Muscle layer of colon (tissue), 2 donors: Measurements from ENCODE around the gene PLXNA1.

ENCODE experiments used
- H3K27ac ChIP-seq: one replicate; pipeline ENCODE4 v1.7.0; 2013; ENCODE audit warnings: low read depth, mild to moderate bottlenecking, low read length, moderate library complexity
- H3K27me3 ChIP-seq, 2 donors: one replicate each; pipeline ENCODE4 v1.7.0; 2013; ENCODE audit warnings: low read length in 2 of 2, mild to moderate bottlenecking in 2 of 2; ENCODE audit not compliant: insufficient read depth in 2 of 2, control insufficient read depth in 1 of 2
- H3K36me3 ChIP-seq: one replicate; pipeline ENCODE4 v1.7.0; 2013; ENCODE audit warnings: mild to moderate bottlenecking, low read length; ENCODE audit not compliant: insufficient read depth
- H3K4me1 ChIP-seq: one replicate; pipeline ENCODE4 v1.7.0; 2013; ENCODE audit warnings: mild to moderate bottlenecking, low read length; ENCODE audit not compliant: insufficient read depth
- H3K4me3 ChIP-seq, 2 donors: one replicate each; pipeline ENCODE4 v1.7.0; 2013; ENCODE audit warnings: low read length in 2 of 2, low read depth in 1 of 2, mild to moderate bottlenecking in 1 of 2, moderate library complexity in 1 of 2
- H3K9ac ChIP-seq: one replicate; pipeline ENCODE4 v1.7.0; 2013; ENCODE audit warnings: low read length
- H3K9me3 ChIP-seq: one replicate; pipeline ENCODE4 v1.7.0; 2013; ENCODE audit warnings: mild to moderate bottlenecking, low read length
- donor health status: abdominal sarcoma.
- donor health status: Adenocarcinoma of cecum.

Gene PLXNA1

DNA sequence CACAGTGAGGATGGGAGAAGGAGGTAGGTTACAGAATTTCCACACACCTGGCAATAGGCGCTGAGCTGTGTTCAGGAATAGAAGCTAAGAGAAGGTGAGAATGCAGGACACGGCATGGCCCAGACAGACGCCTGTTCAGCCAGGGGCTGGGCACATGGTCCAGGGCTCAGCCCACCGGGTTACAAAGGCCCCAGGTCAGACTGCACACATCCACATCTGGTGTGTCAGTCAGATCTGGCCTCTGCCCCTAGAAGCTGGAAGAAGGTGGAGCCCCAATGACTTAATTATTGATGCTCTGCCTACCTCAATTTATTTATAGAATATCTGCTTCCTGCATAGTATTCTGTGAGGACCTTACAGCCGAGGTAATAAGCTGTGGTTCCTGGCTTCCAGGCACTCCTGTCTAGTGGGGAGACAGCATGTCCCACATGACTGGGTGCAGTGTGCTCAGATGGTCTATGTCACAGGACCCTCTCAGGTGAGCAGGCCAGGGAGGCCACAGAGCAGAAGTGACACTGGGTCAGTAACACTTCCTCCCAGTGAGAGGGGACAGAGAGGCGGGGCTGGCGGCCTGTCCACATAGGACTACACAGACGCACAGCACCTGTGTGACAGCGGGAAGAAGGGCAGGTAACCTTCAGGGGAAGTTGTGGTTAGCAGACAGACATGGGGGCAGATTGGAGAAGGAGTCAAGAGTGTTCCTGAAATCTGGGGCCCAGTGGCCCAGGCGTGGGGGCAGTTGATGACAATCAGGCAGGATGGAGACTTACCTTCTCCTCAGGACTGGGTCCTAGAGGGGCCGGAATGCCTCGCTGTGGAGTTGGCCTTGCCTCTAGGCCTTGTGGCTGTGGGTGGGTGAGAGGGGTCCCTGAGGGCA is 38.6 kb upstream of the PLXNA1 start:
- Histone ChIP-seq H3K4me3 (no peak overlapping the region), H3K4me1 (no peaks in the 10 kb centered on the region), H3K9me3 (no peaks in the 10 kb centered on the region), H3K9ac (no peak overlapping the region), H3K36me3 (no peaks in the 10 kb centered on the region), H3K27ac (no peak overlapping the region), H3K27me3 (no peaks in the 10 kb centered on the region)

DNA sequence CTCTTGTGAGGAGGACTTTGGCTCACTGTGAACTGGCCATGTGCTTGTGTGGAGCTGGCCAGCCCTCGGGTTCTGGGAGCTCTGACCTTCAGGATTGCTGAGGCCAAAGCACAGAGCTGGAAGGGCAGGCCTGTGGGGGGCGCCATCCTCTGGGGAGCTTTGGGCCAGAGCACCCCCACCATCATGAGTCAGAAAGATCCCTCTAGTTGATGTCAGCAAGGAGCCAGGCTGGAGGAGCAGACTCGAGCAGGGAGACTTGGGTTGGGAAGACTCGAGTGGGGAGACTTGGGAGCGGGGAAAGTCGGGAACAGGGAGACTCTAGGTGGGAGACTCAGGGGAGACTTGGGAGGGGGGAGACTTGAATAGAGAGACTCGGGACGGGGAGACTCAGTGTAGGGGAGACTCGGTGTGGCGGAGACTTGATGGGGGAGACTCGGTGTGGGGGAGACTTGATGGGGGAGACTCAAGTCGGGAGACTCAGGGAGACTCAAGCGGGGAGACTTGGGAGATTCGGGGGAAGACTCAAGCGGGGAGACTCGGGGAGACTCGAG is 37.7 kb upstream of the PLXNA1 start:
- Histone ChIP-seq H3K27ac (no peak overlapping the region), H3K4me1 (no peaks in the 10 kb centered on the region), H3K36me3 (no peaks in the 10 kb centered on the region), H3K9ac (no peak overlapping the region), H3K4me3 (no peak overlapping the region), H3K9me3 (no peaks in the 10 kb centered on the region), H3K27me3 (no peaks in the 10 kb centered on the region)

DNA sequence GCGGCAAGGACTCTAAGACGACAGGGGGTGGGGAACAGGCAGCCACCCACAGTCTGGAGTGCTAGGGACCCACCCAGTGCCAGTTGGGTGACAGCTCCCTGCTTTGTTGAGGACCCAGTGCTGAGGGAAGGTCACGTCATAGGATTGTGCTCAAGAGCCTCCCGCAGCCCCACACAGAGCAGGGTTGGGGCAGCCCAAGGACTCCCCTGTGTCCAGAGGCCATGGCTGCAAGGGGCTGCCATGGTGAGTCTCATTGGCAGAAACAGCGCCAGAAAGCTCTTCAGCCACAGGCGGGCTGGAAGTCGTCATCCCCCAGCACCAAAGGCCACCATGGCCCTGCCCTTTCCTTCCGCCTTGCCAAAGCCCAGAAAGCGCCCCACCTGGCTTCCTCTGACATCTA is 37.0 kb upstream of the PLXNA1 start:
- Histone ChIP-seq H3K4me1 (no peaks in the 10 kb centered on the region), H3K4me3 (no peak overlapping the region), H3K36me3 (no peaks in the 10 kb centered on the region), H3K9me3 (no peaks in the 10 kb centered on the region), H3K9ac (no peak overlapping the region), H3K27me3 (no peaks in the 10 kb centered on the region), H3K27ac (no peak overlapping the region)

DNA sequence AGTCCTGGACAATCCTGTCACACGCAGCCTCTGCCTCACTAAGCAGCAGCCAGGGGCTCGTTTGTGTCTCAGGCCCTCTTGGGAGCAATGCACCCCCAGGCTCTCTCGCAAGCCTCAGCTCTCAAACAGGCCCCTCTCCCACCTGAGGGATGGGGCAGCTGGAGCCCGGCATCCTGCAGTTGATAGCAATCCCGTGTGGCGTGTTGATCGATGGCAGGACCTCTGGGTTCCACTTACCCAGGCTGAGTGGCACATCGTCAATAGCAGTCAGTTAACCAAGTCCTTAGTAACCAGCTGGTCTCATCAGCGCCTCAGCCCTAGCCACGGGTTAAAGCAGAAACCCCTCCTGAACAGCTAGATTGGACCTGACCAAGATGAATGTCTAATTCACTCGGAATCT is 36.5 kb upstream of the PLXNA1 start:
- H3K27me3 ChIP-seq: no peaks in the 10 kb centered on the region
- no peaks in the 10 kb centered on the region for H3K36me3 ChIP-seq
- H3K4me1 ChIP-seq: no peaks in the 10 kb centered on the region
- H3K4me3 ChIP-seq: no peak overlapping the region
- no peaks in the 10 kb centered on the region for H3K9me3 ChIP-seq
- H3K27ac ChIP-seq: no peak overlapping the region
- no peak overlapping the region for H3K9ac ChIP-seq

DNA sequence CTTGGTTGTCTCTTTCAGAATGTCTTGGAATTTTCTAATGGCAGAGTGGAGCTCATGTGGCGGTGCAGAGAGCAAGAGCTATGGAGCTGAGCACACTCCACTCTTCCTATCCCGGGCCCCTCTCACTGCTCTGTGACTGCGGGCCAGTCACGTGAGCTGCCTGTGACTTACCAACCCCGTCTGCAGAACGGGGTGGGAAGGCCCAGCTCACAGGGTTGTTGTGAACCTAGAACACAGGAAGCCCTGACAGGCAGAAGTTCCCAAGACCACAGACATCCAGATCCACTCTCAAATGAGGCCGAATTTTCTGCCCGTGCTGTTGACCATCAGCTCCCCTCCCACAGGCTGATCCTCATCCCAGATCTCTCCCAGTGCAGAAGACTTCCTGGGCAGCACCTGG is 35.5 kb upstream of the PLXNA1 start:
- H3K4me1 ChIP-seq: no peaks in the 10 kb centered on the region
- no peak overlapping the region for H3K4me3 ChIP-seq
- no peaks in the 10 kb centered on the region for H3K36me3 ChIP-seq
- H3K9ac ChIP-seq: no peak overlapping the region
- H3K9me3 ChIP-seq: no peaks in the 10 kb centered on the region
- H3K27me3 ChIP-seq: no peaks in the 10 kb centered on the region
- H3K27ac ChIP-seq: no peak overlapping the region

DNA sequence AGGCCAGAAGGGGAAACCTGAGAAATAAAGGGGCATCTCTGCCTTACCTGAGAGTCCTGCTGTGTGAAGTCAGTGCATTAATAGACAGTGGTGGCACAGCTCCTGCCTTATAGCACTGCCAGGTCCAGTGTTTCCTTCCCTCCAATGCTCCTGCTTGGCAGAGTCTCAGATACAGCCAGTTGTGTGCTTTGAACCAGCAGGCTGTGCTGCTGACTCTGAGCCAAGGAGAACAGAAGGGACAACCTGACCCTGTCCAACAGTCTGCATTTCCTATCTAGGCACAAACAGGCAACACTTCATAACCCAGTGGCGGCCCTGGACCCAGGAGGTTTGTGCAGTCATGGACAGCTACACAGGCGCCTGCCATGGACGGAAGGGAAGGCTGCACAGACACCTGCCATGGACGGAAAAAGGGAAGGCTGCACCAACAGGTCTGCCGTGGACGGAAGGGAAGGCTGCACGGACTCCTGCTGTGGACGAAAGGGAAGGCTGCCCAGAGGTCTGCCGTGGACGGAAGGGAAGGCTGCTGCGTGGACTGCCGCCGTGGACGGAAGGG is 33.9 kb upstream of the PLXNA1 start:
- Histone ChIP-seq H3K4me3 (no peak overlapping the region), H3K27me3 (no peaks in the 10 kb centered on the region), H3K9ac (no peak overlapping the region), H3K9me3 (no peaks in the 10 kb centered on the region), H3K27ac (no peak overlapping the region), H3K4me1 (no peaks in the 10 kb centered on the region), H3K36me3 (no peaks in the 10 kb centered on the region)

DNA sequence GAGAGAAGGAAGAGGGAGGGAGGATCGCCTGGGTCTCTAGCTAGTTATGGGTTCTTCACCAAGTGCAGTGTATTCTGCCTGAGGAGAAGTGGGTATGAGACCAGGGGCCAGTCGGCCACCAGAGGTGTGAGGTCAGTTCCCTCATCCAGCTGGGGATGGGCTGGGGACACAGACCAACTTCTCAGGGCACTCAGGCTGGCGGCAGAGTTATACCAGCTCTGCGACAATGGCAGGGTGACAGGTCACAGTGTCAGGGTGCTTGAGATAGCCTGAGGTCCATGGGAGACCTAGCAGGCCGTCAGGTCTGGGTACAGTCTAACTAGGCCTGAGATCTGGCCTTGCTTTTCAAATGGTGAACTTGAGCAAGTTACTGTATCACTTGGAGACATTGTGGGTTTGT is 31.4 kb upstream of the PLXNA1 start:
- H3K27me3 ChIP-seq: no peaks in the 10 kb centered on the region

DNA sequence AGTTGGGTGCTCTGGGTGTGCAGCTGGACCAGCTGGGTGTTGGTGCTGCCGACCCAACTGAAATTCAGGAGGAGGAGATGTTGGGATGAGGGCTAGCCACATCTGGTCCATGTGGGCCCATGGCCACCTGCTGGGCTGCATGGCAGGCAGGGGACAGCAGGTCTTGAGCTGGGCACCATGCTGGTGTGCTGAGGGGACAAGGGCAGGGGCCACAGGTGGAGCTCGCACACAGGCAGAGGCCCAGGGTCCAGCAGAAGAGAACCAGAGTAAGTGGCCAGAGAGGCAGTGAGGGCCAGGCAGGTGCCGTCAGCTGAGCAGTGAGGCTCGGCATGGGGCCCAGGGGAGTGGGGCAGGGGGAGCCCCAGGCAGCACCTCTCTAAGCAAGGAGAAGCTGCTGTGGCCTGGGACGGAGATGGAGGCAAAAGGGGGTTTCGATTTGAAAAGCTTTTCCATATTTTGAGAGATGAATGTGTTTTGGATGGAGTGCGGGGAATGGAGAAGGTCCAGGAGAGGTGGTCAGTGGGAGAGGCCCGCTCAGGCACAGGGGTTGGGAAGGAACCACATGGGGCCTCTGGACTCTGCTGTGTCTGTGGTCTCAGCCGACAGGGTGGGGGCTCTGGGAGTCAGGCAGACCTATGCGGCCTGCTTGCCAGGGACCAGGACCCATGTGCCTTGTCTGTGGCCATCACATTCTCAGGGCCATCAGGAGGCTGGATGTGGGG is 30.5 kb upstream of the PLXNA1 start:
- Histone ChIP-seq H3K36me3 (no peaks in the 10 kb centered on the region), H3K4me3 (no peak overlapping the region), H3K4me1 (no peaks in the 10 kb centered on the region), H3K27me3 (no peaks in the 10 kb centered on the region), H3K9me3 (no peaks in the 10 kb centered on the region), H3K27ac (no peak overlapping the region), H3K9ac (no peak overlapping the region)

More for the DNA sequence above, 31.4 kb upstream of the PLXNA1 start:
- Histone ChIP-seq H3K4me1 (no peaks in the 10 kb centered on the region), H3K4me3 (no peak overlapping the region), H3K9me3 (no peaks in the 10 kb centered on the region), H3K36me3 (no peaks in the 10 kb centered on the region), H3K9ac (no peak overlapping the region), H3K27ac (no peak overlapping the region)

DNA sequence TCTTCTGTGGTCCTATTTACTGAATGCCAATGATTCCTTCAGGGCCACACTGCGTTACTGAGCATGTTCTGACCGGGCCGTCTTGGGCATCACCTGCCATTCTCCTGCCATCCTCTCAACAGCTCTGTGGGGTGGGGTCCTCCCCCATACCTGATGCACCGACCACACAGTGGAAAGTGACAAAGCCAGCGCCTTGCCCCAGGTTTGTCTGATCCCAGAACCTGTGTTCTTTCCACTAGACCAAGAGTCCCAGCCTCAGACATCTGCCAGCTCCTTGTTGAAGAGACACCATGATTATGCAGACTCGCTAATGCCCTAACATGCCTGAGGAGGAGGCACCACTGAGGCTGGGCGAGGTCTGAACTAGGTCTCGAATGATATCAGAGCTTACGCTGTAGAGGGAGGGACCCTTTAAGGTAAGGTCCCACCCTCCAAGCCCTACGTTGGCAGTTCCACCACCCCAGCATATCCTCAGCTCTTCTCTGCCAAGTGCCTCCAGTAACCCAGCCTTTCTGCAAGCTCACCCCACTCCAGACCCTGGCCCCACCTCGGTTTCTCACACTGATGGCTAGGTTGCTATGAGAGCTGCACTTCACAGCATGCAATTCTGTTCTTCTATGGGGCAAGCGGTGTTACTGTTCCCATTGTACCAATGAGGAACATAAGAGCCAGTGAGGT is 29.8 kb upstream of the PLXNA1 start:
- Histone ChIP-seq H3K4me3 (no peak overlapping the region), H3K27ac (no peak overlapping the region), H3K4me1 (no peaks in the 10 kb centered on the region), H3K27me3 (no peaks in the 10 kb centered on the region), H3K9ac (no peak overlapping the region), H3K36me3 (no peaks in the 10 kb centered on the region), H3K9me3 (no peaks in the 10 kb centered on the region)

DNA sequence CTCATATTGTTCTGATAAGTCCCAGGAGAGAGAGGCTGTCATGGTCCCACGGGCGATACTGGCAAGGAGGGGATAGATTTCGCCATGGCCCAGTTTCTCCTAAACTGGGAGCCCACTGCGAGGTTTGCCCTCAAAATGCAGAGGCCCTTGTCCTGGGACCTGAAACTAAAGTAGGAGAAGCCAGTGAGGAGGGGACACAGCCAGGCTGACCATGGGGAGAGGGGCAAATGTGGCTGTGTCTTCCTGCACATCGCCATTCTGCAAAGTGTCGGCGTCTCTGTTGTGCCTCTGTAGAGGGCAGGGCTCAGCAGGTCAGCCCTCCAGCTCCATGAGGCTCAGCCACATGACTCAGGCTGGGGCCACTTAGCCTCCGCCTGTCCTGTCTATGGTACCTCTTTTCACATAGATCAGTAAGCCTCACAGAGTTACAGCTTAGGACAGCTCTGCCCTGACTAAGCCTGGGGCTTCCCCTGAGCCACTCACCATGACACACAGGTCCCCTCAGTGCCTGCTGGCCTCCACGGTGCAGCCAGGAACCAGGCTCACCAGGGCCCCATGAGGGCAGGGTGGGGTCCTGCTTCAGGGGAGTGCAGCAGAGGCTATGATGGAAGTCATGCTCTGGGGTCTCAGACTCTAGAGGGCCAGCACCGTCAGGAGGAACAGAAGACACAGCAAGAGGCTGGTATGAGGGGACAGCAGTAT is 28.6 kb upstream of the PLXNA1 start:
- H3K4me1 ChIP-seq: no peaks in the 10 kb centered on the region
- no peaks in the 10 kb centered on the region for H3K9me3 ChIP-seq
- no peak overlapping the region for H3K9ac ChIP-seq
- H3K27ac ChIP-seq: no peak overlapping the region
- H3K4me3 ChIP-seq: no peak overlapping the region
- H3K36me3 ChIP-seq: no peaks in the 10 kb centered on the region
- no peaks in the 10 kb centered on the region for H3K27me3 ChIP-seq
